ENCODE data around the gene KAZN.

The KAZN gene

DNA sequence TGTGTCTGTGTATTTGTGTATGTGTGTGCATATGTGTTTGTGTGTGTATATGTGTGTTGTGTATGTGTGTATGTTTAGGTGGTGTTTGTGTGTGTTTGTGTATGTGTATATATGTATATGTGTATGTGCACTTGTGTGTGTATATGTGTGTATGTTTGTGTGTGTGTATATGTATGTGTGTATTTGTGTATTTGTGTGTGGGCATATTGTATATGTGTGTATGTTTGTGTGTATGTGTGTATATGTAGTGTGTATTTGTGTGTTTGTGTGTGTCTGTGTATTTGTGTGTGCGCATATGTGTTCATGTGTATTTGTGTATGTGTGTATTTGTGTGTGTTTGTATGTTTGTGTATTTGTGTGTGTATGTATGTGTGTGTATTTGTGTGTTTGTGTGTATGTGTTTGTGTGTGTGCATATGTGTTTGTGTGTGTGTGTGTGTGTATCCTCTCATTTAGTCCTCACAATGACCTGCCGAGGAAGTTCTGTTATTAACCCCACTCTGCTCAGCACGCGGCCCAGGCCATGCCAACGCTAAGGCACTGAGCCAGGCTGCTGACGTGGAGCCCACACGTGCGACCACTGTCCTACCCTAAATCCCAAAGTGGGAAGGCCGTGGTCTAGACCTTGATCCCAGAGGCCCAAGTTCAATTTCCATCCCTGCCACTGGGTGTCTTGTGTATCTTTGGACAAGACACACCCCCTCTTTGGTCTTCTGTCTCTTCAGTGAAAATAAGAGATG is 511.8 kb downstream of the KAZN start:
- DNase-seq (ENCODE audit: low read depth): no peak
- H3K4me3 ChIP-seq (ENCODE audit: low read depth, low read length): no peak overlapping the region

DNA sequence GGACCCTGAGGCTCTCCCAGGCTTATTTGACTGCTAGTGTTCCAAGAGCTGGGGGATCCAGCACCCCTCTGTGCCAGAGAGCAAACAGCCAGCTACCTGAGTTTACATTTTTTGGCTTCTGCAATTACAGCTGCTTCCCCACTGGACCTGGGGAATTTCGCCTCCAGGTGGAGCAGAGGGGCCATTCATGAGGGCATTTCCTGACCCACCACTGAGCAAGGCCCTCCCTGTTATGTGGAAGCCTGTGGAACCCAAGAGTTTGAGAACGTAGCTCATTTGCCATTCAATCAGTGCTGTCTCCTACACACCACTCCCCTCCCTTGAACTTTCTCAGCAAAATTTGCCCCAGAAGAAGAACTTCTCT is 512.4 kb downstream of the KAZN start:
- DNase-seq (ENCODE audit: low read depth): no peak
- H3K4me3 ChIP-seq (ENCODE audit: low read depth, low read length): no peak overlapping the region

DNA sequence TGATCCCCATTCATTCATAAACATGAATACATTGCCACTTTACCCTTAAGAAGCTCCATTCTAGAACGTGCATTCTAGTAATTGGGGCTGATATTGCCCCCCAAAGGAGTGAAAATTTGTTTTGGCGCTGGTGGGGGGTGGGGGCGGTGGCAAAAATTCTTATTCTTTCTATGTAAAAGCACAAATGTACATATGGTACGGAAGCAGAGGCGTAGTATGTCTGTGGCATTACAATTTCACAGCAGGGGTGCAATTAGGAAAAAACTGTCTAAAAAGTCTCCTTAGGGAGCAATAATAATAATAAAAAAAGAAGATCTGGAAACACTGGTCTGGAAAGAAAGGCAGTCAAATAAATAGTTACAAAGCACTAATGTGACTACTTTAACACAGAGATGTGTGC is 514.7 kb downstream of the KAZN start:
- DNase-seq (ENCODE audit: low read depth): no peak

DNA sequence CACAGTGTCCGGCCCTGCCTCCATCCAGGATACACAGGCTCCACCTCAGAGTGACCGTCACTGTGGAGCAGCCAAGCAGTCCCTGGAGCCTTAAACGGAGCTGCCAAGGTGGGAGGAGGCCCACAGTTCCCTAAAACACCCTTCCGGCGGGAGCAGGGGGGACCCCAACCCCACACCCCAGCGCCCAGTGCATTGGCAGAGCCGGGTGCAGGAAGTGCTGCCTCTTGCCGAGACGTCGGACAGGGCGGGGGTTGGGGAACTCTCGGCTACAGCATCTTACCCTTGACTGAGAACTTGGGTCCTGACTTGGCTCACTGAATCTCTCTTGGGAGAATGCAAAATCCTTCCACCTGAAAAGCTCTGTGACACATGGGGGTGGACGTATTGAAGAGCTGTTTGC is 516.4 kb downstream of the KAZN start:
- H3K4me3 ChIP-seq (ENCODE audit: low read depth, low read length): no peak overlapping the region
- no peak for DNase-seq (ENCODE audit: low read depth)

More for the DNA sequence above, 514.7 kb downstream of the KAZN start:
- no peak overlapping the region for H3K4me3 ChIP-seq (ENCODE audit: low read depth, low read length)

DNA sequence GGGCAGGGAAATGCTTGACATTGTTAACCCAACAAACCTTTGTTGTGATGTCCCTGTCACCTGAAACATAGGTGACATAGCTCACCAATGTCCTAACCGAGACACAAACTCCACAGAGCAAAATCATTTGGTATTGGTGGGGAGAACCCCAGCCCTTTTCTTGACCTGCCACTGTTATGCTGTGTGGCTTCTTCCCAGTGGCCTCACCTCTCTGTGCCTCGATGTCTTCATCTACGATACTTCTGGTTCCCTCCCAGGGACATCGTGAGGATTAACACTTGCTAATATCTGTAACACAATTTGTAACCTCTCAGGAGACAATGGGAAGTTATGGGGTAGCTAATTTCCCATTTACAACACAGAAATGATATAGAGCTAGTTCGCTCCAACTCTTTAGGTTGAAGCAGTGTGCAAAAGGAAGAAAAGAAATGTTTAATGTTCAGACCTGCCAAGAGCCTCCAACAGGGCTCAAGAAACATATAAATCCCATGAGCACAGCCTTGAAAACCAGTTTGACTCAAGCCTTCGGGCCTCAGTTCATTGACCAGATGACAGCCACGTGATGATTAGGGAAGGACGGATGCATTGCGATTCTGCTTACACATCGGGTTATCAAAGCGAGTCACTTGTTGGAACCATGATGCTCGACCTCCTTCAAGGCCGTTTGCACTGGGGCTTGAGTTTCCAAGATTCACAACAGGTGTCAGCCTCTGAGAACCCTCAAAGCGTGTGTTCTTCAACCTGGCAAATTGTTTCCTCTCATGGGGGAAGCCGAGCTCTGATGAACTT is 517.3 kb downstream of the KAZN start:
- DNase-seq (ENCODE audit: low read depth): no peak
- H3K4me3 ChIP-seq (ENCODE audit: low read depth, low read length): no peak overlapping the region

DNA sequence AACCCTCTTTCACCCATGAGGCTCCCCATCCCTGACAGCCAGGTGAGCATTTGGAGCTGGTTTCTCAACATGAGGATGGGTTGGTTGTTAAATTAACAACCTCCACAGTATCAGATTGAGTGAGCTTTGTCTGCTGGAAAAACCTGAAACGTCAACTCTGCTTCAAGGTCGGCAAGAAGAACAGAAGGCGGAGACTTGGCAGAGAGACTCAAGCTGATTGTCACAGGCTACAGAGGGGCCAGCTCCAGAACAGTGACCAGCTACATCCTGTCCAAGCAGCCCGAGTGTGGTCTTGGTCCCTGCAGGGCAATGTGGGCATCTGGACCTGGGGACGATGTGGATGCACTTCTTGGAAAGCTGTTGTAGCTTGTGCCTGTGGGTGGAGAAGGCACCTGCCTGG is 518.5 kb downstream of the KAZN start:
- H3K4me3 ChIP-seq (ENCODE audit: low read depth, low read length): no peak overlapping the region
- no peak for DNase-seq (ENCODE audit: low read depth)

DNA sequence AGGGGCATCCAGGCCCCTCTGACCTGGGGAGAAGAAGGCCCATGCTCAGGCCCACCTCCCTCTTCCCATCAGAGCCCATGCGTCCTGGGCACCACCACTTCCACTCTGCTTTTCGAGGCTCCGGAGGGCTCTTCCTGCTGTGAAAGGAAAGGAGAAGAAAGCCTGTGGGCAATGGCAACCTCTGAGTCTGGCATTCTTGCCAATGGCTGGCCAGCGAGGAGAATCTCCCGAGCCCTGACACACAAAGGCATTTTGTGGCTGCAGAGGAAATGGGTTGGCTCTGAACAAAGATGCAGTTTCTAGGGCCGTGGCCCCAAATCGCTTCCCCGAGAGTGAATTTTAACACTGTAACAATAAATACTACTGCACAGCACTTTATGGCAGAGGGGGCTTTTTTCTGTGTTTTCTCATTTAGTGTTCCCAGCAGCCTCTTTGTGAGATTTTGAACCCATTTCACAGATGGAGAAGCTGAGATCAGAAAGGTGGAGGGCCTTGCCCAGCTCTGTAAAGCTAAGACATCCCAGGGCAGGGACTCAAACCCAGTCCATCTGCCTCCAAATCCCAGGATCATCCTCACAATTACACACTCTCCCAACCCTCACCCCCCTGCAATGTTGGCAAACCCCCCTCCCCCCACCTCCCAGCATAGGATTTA is 519.3 kb downstream of the KAZN start:
- H3K4me3 ChIP-seq (ENCODE audit: low read depth, low read length): no peak overlapping the region
- DNase-seq (ENCODE audit: low read depth): no peak

DNA sequence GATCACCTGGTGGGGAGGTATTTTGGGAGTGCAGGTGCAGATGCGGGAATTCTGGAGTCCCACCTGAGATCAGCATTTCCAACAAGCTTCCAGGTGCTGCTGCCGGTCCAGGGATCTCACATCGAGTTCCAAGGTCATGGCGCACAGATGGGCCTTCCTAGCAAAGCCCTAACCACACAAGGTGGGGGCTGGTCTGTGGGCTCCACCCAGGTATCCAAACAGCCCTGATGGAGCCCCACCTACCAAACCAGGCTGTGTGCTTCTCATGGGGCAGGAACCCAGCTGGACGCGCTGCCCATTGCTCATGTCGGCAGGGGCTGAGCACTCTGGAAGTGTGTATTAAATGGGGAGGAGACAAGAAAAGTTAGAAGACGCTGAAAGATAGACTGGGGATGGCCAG is 520.1 kb downstream of the KAZN start:
- no peak for DNase-seq (ENCODE audit: low read depth)
- H3K4me3 ChIP-seq (ENCODE audit: low read depth, low read length): no peak overlapping the region

DNA sequence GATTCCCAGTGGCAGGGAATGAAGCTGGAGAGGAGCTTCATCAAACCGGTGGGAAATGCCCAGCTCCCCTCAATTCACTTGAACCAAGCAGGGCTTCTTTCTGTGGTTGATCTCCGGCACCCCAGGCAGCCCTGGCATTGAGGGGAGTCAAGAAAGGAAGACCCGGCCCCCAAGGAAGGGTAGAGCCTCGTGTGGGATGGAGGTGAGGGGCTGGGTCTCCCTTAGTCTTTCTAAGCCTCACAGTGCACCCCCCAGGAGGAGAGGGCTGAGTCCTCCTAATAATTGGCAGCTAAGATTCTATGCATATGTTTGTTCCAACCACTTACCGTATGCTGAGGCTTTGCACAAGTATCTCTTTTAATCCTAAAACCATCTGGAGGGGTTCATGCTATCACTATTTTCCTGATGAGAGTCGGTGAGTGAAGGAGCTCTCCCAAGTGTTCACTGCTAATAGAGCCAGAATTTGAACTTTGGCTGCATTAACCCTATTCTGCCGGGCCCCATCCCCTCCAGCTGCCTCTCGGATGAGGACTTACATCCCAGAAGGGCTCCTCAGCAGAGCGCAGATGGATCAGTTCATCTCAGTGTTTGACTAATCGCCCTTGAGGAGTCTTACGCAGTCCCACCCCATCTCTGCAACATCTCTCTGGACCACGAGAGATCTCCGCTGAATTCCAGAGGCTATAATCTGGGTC is 521.9 kb downstream of the KAZN start:
- no peak overlapping the region for H3K4me3 ChIP-seq (ENCODE audit: low read depth, low read length)
- DNase-seq (ENCODE audit: low read depth): no peak

DNA sequence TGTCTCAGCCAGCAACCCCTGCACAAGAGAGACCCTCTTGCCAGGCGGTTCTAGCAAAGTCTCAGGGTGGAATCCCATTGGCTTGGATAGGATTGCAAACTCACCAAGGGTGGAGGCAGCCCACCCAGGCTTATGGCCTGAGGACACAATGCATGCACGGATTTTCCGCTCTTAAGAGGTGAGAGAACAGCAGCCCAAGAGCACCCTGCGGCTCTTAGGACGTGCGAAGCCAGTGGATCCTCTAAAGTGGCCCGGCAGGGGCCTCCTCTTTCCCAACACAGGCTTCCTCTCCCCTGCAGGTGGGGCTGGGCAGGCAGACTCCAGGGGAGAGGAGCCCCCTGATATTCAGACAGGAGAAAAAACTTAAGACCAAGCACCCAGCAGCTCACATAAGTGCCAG is 523.8 kb downstream of the KAZN start:
- no peak for DNase-seq (ENCODE audit: low read depth)

DNA sequence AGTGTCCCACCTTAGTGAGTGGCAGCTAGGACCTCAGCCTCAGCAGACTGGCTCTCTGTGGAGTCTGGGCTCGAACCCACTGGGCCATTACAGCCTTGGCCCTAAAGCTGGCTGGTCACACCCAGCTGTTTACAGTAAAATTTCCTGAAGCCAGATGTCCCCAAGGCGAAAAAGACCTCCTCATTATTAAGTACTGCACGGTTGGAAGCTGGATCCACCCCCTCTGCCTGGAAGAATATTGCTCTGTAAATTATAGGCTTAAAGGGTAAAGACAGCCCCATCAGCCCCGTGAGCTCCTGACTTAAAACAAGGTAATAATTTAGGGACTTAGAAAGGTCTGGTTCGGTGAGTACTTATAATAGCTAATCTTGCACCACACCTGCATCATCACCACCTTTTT is 524.8 kb downstream of the KAZN start:
- DNase-seq (ENCODE audit: low read depth): no peak
- no peak overlapping the region for H3K4me3 ChIP-seq (ENCODE audit: low read depth, low read length)

More for the DNA sequence above, 523.8 kb downstream of the KAZN start:
- H3K4me3 ChIP-seq (ENCODE audit: low read depth, low read length): no peak overlapping the region

DNA sequence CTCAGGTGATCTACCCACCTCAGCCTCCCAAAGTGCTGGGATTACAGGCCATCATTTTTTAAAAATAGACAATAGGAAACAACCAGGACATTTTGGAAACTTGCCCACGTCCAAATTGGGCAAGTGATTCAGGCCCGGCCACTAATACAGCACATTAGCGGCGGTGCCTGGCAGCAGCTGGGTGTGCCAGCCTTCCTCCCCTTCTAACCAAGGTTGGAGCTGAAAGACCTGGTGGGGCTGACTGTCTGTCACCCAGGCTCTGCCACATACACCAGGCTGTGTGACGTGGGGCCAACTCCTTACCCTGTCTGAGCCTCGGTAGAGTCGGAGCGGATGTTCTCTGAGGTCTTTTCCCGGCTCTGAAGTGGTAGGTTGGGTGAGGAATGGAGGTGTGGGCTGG is 525.4 kb downstream of the KAZN start:
- no peak overlapping the region for H3K4me3 ChIP-seq (ENCODE audit: low read depth, low read length)
- no peak for DNase-seq (ENCODE audit: low read depth)

DNA sequence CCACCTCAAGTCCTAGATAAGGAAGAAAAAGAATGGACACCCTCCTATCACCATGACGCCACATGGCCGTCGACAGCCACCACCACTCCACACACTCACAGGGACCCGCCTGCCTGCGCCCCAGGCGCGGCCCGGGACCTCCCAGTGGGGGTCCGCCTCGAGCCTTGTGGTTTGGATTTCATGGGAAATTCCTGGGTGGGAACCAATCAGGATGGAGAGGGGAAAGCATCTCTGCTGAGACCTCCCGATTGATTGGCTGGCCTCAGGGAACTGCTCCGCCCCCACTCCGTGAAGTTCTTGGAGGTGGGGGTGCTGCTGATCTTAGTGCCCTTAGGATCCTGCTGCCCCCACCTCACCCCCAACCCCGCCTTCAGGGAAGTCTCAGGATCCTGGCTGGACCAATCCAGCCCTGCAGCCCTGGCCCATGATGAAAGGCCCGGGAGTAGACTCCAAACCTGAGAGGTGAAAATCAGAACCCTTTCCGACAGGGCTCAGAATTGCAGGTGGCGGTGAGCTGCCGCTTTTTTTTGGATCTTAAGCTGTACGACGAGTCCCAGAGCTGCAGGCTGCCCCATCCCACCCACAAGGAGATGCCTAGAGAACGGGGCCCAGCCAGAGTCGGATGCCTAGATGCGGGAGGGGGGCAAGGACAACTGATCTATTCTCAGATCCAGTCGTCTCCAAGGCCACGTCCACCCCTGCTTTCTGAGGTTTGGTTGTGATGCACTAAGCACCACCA is 526.0 kb downstream of the KAZN start:
- DNase-seq (ENCODE audit: low read depth): no peak
- no peak overlapping the region for H3K4me3 ChIP-seq (ENCODE audit: low read depth, low read length)

DNA sequence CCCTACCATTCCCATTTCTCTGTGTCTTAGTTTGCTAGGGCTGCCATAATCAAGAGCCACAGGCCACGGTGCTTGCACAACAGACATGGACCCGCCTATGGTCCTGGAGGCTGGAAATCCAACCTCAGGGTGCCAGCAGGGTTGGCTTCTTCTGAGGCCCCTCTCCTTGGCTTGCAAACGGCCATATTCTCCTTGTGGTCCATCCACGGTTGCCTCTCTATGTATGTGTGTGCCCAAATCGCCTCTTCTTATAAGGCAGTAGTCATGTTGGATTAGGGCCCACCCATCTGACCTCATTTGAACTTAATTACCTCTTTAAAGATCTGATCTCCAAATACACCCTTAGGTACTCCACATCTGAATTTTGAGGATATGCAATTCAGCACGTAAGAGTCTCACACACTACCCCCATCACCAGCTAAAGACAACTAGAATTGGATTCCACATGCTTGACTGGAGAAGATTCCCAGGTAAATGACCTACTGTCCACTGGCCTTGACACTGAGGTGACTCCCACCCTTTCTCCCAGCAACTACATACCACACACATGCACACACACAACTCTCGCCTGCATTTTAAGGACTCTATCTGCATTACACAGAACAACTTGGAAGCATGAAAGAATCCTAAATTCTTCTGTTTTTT is 526.7 kb downstream of the KAZN start:
- H3K4me3 ChIP-seq (ENCODE audit: low read depth, low read length): no peak overlapping the region
- no peak for DNase-seq (ENCODE audit: low read depth)

DNA sequence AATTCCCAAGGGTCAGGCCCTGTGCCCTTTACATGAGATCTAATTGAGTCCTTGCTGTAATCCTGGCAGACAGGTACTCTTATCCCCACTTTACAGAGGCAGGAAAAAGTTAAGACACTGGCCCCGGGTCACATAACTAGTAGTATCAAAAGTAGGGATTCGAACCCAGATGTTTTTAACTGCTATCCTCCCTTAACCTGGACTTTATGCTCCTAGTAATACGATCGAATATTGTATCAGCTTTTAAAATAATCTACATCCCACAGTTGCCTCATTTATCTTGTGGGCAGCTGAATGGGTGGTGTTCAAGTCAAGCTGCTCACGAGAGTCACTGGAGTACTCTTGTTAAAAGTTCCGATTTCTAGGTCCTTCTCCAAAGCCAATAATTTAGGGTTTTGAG is 529.6 kb downstream of the KAZN start:
- no peak for DNase-seq (ENCODE audit: low read depth)

DNA sequence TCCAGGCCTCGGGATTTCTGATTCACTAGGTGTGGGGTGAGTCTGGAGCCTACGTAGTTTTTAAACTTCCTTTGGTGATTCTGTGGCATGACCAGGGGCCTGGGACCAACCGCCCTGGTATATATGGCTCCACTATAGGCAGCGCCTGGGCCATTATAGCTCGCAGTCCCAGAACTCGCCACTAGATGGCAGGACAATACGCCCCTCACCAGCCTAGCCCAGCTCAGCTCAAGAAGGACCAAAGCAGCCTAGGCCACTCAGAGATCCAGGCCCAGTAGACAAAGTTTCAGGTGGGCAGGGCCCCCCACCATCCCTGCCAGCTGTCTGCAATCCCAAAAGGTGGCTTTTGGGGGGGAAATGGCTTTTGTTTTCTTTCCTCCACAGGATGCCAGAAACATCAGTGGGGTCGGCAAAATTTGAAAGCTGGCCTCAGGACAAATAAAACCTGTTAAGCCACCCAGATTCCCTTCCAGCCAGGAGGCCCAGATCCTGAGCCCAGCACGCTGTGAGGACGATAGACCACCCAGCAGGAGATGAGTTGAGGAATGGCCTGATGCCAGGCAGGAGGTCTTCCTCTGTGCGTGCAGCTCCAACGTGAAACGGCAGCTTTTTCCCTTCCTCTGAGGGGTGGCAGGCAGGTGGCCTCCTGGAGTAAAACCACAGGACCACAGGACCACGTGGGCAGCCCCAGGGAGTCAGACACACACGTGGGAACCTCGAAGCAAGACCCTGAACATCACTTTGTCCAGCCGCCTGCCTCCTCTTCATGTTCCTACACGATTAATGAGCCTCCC is 530.2 kb downstream of the KAZN start:
- no peak overlapping the region for H3K4me3 ChIP-seq (ENCODE audit: low read depth, low read length)
- no peak for DNase-seq (ENCODE audit: low read depth)

More for the DNA sequence above, 529.6 kb downstream of the KAZN start:
- H3K4me3 ChIP-seq (ENCODE audit: low read depth, low read length): no peak overlapping the region

DNA sequence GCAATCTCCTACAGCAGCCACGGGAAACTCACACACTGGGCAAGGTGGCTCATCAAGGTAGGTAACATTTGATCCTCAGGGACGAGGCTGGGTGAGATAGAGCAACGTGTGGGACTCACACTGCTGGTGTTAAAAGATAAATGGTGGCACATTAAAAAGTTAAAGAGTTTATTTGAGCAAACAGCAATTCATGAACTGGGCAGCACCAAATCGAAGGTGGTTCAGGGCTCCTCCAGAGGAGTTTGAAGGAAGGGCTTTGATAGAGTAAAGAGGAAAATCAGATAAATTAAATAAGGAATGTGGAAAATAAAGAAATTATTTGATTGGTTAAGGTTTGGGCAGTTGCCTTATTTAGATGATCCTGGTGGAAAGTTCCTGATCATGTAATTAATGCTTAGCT is 531.5 kb downstream of the KAZN start:
- DNase-seq (ENCODE audit: low read depth): no peak
- no peak overlapping the region for H3K4me3 ChIP-seq (ENCODE audit: low read depth, low read length)

DNA sequence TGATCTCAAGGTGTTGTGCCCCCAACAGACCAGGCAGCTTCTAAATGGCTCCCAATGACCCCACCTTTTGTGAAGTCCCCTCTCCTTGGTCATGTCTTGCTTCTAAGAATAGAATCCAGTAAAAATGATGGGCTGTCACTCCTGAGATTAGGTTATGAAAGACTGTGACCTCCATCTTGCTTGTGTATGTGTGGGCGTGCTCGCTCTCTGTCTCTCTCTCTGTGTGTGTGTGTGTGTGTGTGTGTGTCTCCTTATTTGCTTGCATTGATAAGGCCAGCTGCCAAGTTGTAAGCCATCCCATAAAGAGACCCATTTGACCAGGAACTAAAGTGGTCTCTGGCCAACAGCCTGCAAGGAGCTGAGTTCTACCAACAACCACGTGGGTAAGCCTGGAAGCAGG is 532.1 kb downstream of the KAZN start:
- no peak for DNase-seq (ENCODE audit: low read depth)
- no peak overlapping the region for H3K4me3 ChIP-seq (ENCODE audit: low read depth, low read length)
